Measurements from ENCODE around the gene RUNX2. TPM values are rescaled to one million over a fixed set of nuclear protein-coding genes. Genes with fewer than 3 reads are reported as not detected.

RUNX2 gene
- total and polyA plus RNA-seq, 10 of the 15 experiments (the other 5 are each of a cell fraction or from before 2014, with no cell fraction given): 0.01 to 0.77 (median 0.15) TPM; not detected in 3

GRCh38 chr6:45496085-45496433 is 167.9 kb downstream of the RUNX2 start (continued):
- no peak for TF ChIP-seq PBX3 (IDR thresholded peaks at IDR 0.05; ENCODE audit: insufficient replicate concordance, low read depth, low read length)
- no peak for TF ChIP-seq MEF2A (IDR thresholded peaks at IDR 0.05; ENCODE audit: insufficient read depth, low read depth, low read length)
- TF ChIP-seq CHD4 (IDR thresholded peaks at IDR 0.05): no peak
- TF ChIP-seq SKIL (IDR thresholded peaks at IDR 0.05; ENCODE audit: low read depth, poor library complexity, severe bottlenecking): no peak
- TF ChIP-seq TBL1XR1 (IDR thresholded peaks at IDR 0.05; ENCODE audit: low read depth, low read length): no peak

GRCh38 chr6:45498591-45498990 is 170.5 kb downstream of the RUNX2 start:
- Histone ChIP-seq H3K4me1 (ENCODE audit: control insufficient read depth, insufficient read depth, low read length) (no peaks in the 10 kb centered on the region), H4K20me1 (ENCODE audit: control insufficient read depth, insufficient read depth) (no peaks in the 10 kb centered on the region), H2AFZ (ENCODE audit: control insufficient read depth, low read depth, low read length) (no peak overlapping the region), H3K4me2 (ENCODE audit: control insufficient read depth, insufficient read depth) (no peak overlapping the region), H3K9me3 (replicated peaks; ENCODE audit: control insufficient read depth, insufficient read depth, low read length) (no peaks in the 10 kb centered on the region), H3K4me3 (no peak overlapping the region), H3K27ac (ENCODE audit: control insufficient read depth, insufficient read depth) (no peak overlapping the region), H3K9ac (ENCODE audit: control insufficient read depth, insufficient read depth, low read length) (no peak overlapping the region), H3K36me3 (ENCODE audit: control insufficient read depth in 2 of 2, insufficient read depth in 2 of 2, low read length in 1 of 2) (no peaks in the 10 kb centered on the region), H3K79me2 (ENCODE audit: control insufficient read depth, insufficient read depth, low read length) (no peaks in the 10 kb centered on the region), H3K27me3 (replicated peaks in 1 of 2; ENCODE audit: control insufficient read depth in 2 of 2, insufficient read depth in 2 of 2, low read length in 1 of 2) (no peaks in the 10 kb centered on the region; a peak in 1 of 4 replicates)
- RAD21 ChIA-PET (ENCODE audit: unreplicated experiment): no interaction called here
- 22% methylated on average over 1 of the region's 1 CpG for WGBS (ENCODE audit: insufficient coverage, insufficient replicate concordance, low lambda C conversion rate, missing lambda C conversion rate)
- ATAC-seq: no peak
- POLR2A ChIA-PET: no interaction called here
- SMC1A ChIA-PET (ENCODE audit: uncharacterized antibody, unreplicated experiment): no interaction called here
- no peak for DNase-seq (ENCODE audit: low read depth, low spot score)
- no peak for FAIRE-seq
- BruUV-seq (replicated peaks): no TSS peak
- in situ Hi-C loops (cut with MboI) (no loop called here), intact Hi-C loops (cut with micrococcal nuclease; ENCODE audit: unreplicated experiment) (no loop called here)
- CTCF ChIA-PET: interaction anchor here (0.5 kb wide), 1 partner anchor 128 kb away, joined by 3 read pairs; no protein-coding TSS in a partner anchor
- TF ChIP-seq, protein P1, sequence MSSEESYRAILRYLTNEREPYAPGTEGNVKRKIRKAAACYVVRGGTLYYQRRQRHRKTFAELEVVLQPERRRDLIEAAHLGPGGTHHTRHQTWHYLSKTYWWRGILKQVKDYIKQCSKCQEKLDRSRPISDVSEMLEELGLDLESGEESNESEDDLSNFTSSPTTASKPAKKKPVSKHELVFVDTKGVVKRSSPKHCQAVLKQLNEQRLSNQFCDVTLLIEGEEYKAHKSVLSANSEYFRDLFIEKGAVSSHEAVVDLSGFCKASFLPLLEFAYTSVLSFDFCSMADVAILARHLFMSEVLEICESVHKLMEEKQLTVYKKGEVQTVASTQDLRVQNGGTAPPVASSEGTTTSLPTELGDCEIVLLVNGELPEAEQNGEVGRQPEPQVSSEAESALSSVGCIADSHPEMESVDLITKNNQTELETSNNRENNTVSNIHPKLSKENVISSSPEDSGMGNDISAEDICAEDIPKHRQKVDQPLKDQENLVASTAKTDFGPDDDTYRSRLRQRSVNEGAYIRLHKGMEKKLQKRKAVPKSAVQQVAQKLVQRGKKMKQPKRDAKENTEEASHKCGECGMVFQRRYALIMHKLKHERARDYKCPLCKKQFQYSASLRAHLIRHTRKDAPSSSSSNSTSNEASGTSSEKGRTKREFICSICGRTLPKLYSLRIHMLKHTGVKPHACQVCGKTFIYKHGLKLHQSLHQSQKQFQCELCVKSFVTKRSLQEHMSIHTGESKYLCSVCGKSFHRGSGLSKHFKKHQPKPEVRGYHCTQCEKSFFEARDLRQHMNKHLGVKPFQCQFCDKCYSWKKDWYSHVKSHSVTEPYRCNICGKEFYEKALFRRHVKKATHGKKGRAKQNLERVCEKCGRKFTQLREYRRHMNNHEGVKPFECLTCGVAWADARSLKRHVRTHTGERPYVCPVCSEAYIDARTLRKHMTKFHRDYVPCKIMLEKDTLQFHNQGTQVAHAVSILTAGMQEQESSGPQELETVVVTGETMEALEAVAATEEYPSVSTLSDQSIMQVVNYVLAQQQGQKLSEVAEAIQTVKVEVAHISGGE (CRISPR knock-in tag; IDR thresholded peaks at IDR 0.05): no peak
- no peak for TF ChIP-seq ASH2L (IDR thresholded peaks at IDR 0.05; ENCODE audit: borderline replicate concordance, low read depth)
- TF ChIP-seq REST (IDR thresholded peaks at IDR 0.05; ENCODE audit: low read depth, low read length): no peak
- TF ChIP-seq CREB1 (IDR thresholded peaks at IDR 0.05; ENCODE audit: low read depth): no peak
- no peak for TF ChIP-seq NFYA (IDR thresholded peaks at IDR 0.05; ENCODE audit: borderline replicate concordance, low read depth, low read length)
- TF ChIP-seq DPF2 (IDR thresholded peaks at IDR 0.05): no peak
